ENCODE data around the gene TAS1R1.
A peak's percentile ranks its signal among the peaks of the same experiment; 100 is the strongest.

Gene TAS1R1

GRCh38 chr1:6614019-6614928 is 59.2 kb downstream of the TAS1R1 start:
- Histone ChIP-seq H3K36me3 (no peaks in the 10 kb centered on the region), H3K27me3 (no peaks in the 10 kb centered on the region), H3K4me1 (no peaks in the 10 kb centered on the region), H3K4me3 (ENCODE audit: low read depth, low read length) (peak overlapping the region; percentile 53), H3K9me3 (no peaks in the 10 kb centered on the region)
- no peak for TF ChIP-seq CTCF (IDR thresholded peaks at IDR 0.05; ENCODE audit: low read depth, low read length)
- DNase-seq, result peak; percentile 35

- H3K4me3 ChIP-seq (ENCODE audit: low read depth, low read length), result peak overlapping the region; percentile 51
- H3K9me3 ChIP-seq, result no peaks in the 10 kb centered on the region
- H3K27me3 ChIP-seq, result no peaks in the 10 kb centered on the region
- H3K36me3 ChIP-seq, result no peaks in the 10 kb centered on the region; the same call in none of the 2 replicates
- no peak for TF ChIP-seq CTCF (IDR thresholded peaks at IDR 0.05; ENCODE audit: low read depth, low read length)
- no peak for DNase-seq
- H3K4me1 ChIP-seq, result no peaks in the 10 kb centered on the region
Measured at GRCh38 chr1:6614929-6615785, 60.0 kb downstream of the TAS1R1 start.

- Histone ChIP-seq H3K36me3 (peaks cover 3% of the 10 kb centered on the region), H3K27me3 (no peaks in the 10 kb centered on the region), H3K4me3 (ENCODE audit: low read depth, low read length) (no peak overlapping the region), H3K9me3 (no peaks in the 10 kb centered on the region), H3K4me1 (no peaks in the 10 kb centered on the region)
- no peak for DNase-seq
- no peak for TF ChIP-seq CTCF (IDR thresholded peaks at IDR 0.05; ENCODE audit: low read depth, low read length)
Measured at GRCh38 chr1:6619045-6619444, 63.9 kb downstream of the TAS1R1 start.

GRCh38 chr1:6621429-6622391 is 66.6 kb downstream of the TAS1R1 start:
- Histone ChIP-seq H3K4me3 (ENCODE audit: low read depth, low read length) (no peak overlapping the region), H3K9me3 (no peaks in the 10 kb centered on the region), H3K36me3 (peaks cover 3% of the 10 kb centered on the region), H3K4me1 (no peaks in the 10 kb centered on the region), H3K27me3 (no peaks in the 10 kb centered on the region)
- DNase-seq, result no peak
- no peak for TF ChIP-seq CTCF (IDR thresholded peaks at IDR 0.05; ENCODE audit: low read depth, low read length)

GRCh38 chr1:6622396-6623152 is 67.5 kb downstream of the TAS1R1 start:
- Histone ChIP-seq H3K9me3 (no peaks in the 10 kb centered on the region), H3K4me3 (ENCODE audit: low read depth, low read length) (no peak overlapping the region), H3K27me3 (no peaks in the 10 kb centered on the region), H3K36me3 (peaks cover 3% of the 10 kb centered on the region), H3K4me1 (no peaks in the 10 kb centered on the region)
- DNase-seq, result no peak
- no peak for TF ChIP-seq CTCF (IDR thresholded peaks at IDR 0.05; ENCODE audit: low read depth, low read length)
